Esophagus squamous epithelium (tissue), 5 donors: ENCODE data around the gene EOMES. TPM values are rescaled to one million over a fixed set of nuclear protein-coding genes. Genes with fewer than 3 reads are reported as not detected.

Source experiments
- DNase-seq: peaks from one replicate; lab custom pipeline; 2025; lab: John Stamatoyannopoulos, UW
- H3K27ac ChIP-seq, 4 donors: fragments of 200-600 bp; sonication (generic); one replicate each; pipeline ENCODE4 v1.5.1; 2016 to 2019; ENCODE audit warnings: mild to moderate bottlenecking in 1 of 4
- H3K27me3 ChIP-seq, 4 donors: fragments of 200-600 bp; sonication (generic); 1 replicate in 3 of 4; 2 replicates in 1 of 4; pipeline versions ENCODE4 v1.5.1 to v1.6.0; 2017 to 2021; ENCODE audit warnings: antibody characterized with exemption in 1 of 4
- H3K36me3 ChIP-seq, 3 donors: fragments of 200-600 bp; sonication (generic); one replicate each; pipeline ENCODE4 v1.5.1; 2016 to 2019
- H3K4me1 ChIP-seq, 3 donors: fragments of 200-600 bp; sonication (generic); one replicate each; pipeline ENCODE4 v1.5.1; 2017 to 2019
- H3K4me3 ChIP-seq, 4 donors: fragments of 200-600 bp; sonication (generic); 1 replicate in 3 of 4; 2 replicates in 1 of 4; pipeline ENCODE4 v1.5.1; 2016 to 2019; ENCODE audit warnings: mild to moderate bottlenecking in 2 of 4, moderate library complexity in 1 of 4
- H3K9me3 ChIP-seq, 3 donors: fragments of 200-600 bp; sonication (generic); one replicate each; pipeline ENCODE4 v1.5.1; 2016 to 2019
- CTCF ChIP-seq, 6 experiments: fragments of 450-650 bp in 4 of 6; fragments of 200-600 bp in 2 of 6; sonication (generic) in 2 of 6; IDR thresholded peaks; one replicate each; pipeline ENCODE4 v1.5.1; 2016 to 2019; ENCODE audit warnings: antibody characterized with exemption in 6 of 6, mild to moderate bottlenecking in 4 of 6, moderate library complexity in 4 of 6
- POLR2A ChIP-seq, 4 donors: fragments of 450-650 bp; IDR thresholded peaks; one replicate each; pipeline ENCODE4 v1.6.1; 2017; ENCODE audit warnings: antibody characterized with exemption in 4 of 4, mild to moderate bottlenecking in 4 of 4, moderate library complexity in 3 of 4
- WGBS, 2 donors: methylation state at CpG; one replicate each; pipeline ENCODE4 v1.1.5; 2018; 5-methylcytosine and 5-hydroxymethylcytosine counted together
- intact Hi-C: fragments of 100-400 bp; cut with DNase I; formaldehyde crosslinking; loops from one replicate; pipeline ENCODE4 v1.15.0; 2022
- total RNA-seq, 4 donors: library from RNA; depleted of rRNA; stranded (reverse); fragments of >200 nt; gene quantifications; one replicate each; pipeline ENCODE4 v1.1.0, GENCODE V29; 2016
- donor health status: DM: yes; HTN: yes; CAD: no.

EOMES gene
- total RNA-seq, 4 donors from 2014 or later: 0.18 to 0.23 (median 0.19) TPM; not detected in 1

- no peak for TF ChIP-seq POLR2A (IDR thresholded peaks at IDR 0.05)
- no peak for TF ChIP-seq CTCF (IDR thresholded peaks at IDR 0.05)
- Histone ChIP-seq H3K36me3 (no peaks in the 10 kb centered on the region), H3K4me1 (peaks cover 18 to 39% (median 20%) of the 10 kb centered on the region in 3 donors), H3K4me3 (peak overlapping the region; percentile 34 to 68 (median 58)), H3K9me3 (no peaks in the 10 kb centered on the region), H3K27ac (peak overlapping the region in 2 of 4 donors; percentile 38 to 44), H3K27me3 (peaks cover 9 to 81% (median 16%) of the 10 kb centered on the region in 4 donors)
- DNase-seq: no peak
- 4 to 8% methylated on average over 24 of the region's 25 CpGs for WGBS, 2 donors
- intact Hi-C loops: loop anchor here (10.0 kb wide), 1 partner anchor 611 kb away; no protein-coding TSS in a partner anchor
These were observed 8.5 kb downstream of the EOMES start for GRCh38 chr3:27713435-27714145.

- no peaks in the 10 kb centered on the region for H3K9me3 ChIP-seq
- no peak for DNase-seq
- H3K36me3 ChIP-seq: no peaks in the 10 kb centered on the region
- H3K27ac ChIP-seq: peak overlapping the region in 2 of 4 donors; percentile 38 to 44
- intact Hi-C loops: loop anchor here (10.0 kb wide), 1 partner anchor 612 kb away; no protein-coding TSS in a partner anchor
- peaks cover 18 to 39% (median 20%) of the 10 kb centered on the region in 3 donors for H3K4me1 ChIP-seq
- 1 to 2% methylated on average over 18 of the region's 18 CpGs for WGBS, 2 donors
- H3K27me3 ChIP-seq: peaks cover 9 to 79% (median 16%) of the 10 kb centered on the region in 4 donors
- peak overlapping the region; percentile 34 to 68 (median 58) for H3K4me3 ChIP-seq
- TF ChIP-seq POLR2A (IDR thresholded peaks at IDR 0.05): no peak
- TF ChIP-seq CTCF (IDR thresholded peaks at IDR 0.05): no peak
These were observed 9.1 kb downstream of the EOMES start for GRCh38 chr3:27713078-27713423.

- Histone ChIP-seq H3K27me3 (peaks cover 9 to 79% (median 16%) of the 10 kb centered on the region in 4 donors), H3K4me1 (peaks cover 18 to 39% (median 20%) of the 10 kb centered on the region in 3 donors), H3K27ac (peak overlapping the region in 2 of 4 donors; percentile 38 to 44), H3K4me3 (peak overlapping the region; percentile 34 to 68 (median 58)), H3K9me3 (no peaks in the 10 kb centered on the region), H3K36me3 (no peaks in the 10 kb centered on the region)
- intact Hi-C loops: loop anchor here (10.0 kb wide), 1 partner anchor 612 kb away; no protein-coding TSS in a partner anchor
- TF ChIP-seq POLR2A (IDR thresholded peaks at IDR 0.05) (no peak), CTCF (IDR thresholded peaks at IDR 0.05) (peak; percentile 53 to 82 (median 72))
- 0 to 8% methylated on average over 26 to 30 of the region's 49 CpGs for WGBS, 2 donors
- no peak for DNase-seq
These were observed 9.7 kb downstream of the EOMES start for GRCh38 chr3:27712136-27713077.

GRCh38 chr3:27708250-27708649 lies 13.9 kb downstream of the EOMES start:
- Histone ChIP-seq H3K27me3 (peaks cover 0 to 41% (median 0%) of the 10 kb centered on the region in 4 donors), H3K27ac (no peak overlapping the region), H3K4me3 (no peak overlapping the region), H3K36me3 (no peaks in the 10 kb centered on the region), H3K9me3 (no peaks in the 10 kb centered on the region), H3K4me1 (peaks cover 0 to 16% (median 4%) of the 10 kb centered on the region in 3 donors)
- no peak for TF ChIP-seq POLR2A (IDR thresholded peaks at IDR 0.05)
- TF ChIP-seq CTCF (IDR thresholded peaks at IDR 0.05): no peak
- intact Hi-C loops: no loop called here
- DNase-seq: no peak
- 34 to 41% methylated on average over 4 of the region's 4 CpGs for WGBS, 2 donors
